GM12801 (cell line): ENCODE results near the gene SRXN1.

ENCODE experiments used
- TF ChIP-seq, protein P1 (sequence below): IDR thresholded peaks from one replicate; pipeline ENCODE4 v1.5.1; 2011; ENCODE audit warnings: control low read depth; ENCODE audit not compliant: insufficient read length; ENCODE audit errors: extremely low read depth

The SRXN1 gene

GRCh38 chr20:694496-694895, 41.5 kb upstream of the SRXN1 start:
- TF ChIP-seq, protein P1, sequence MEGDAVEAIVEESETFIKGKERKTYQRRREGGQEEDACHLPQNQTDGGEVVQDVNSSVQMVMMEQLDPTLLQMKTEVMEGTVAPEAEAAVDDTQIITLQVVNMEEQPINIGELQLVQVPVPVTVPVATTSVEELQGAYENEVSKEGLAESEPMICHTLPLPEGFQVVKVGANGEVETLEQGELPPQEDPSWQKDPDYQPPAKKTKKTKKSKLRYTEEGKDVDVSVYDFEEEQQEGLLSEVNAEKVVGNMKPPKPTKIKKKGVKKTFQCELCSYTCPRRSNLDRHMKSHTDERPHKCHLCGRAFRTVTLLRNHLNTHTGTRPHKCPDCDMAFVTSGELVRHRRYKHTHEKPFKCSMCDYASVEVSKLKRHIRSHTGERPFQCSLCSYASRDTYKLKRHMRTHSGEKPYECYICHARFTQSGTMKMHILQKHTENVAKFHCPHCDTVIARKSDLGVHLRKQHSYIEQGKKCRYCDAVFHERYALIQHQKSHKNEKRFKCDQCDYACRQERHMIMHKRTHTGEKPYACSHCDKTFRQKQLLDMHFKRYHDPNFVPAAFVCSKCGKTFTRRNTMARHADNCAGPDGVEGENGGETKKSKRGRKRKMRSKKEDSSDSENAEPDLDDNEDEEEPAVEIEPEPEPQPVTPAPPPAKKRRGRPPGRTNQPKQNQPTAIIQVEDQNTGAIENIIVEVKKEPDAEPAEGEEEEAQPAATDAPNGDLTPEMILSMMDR, result no peak

DNA sequence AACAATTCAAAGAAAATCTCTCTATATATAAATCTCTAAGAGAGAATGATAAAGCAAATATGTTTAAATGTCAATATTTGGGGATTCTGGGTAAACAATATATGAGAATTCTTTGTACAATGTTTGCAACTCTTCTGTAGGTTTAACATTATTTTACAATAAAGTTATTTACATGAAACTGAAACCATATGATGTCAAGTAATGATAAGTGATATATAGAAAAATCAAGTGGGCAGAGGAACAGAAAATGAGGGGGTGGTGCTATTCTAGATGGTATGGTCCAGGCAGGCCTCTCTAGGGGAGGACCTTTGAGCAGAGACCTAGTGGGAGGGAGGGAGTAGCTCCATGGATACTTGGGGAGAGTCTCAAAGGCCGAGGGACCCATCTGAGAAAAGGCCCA, 39.0 kb upstream of the SRXN1 start:
- TF ChIP-seq, protein P1, result no peak

DNA sequence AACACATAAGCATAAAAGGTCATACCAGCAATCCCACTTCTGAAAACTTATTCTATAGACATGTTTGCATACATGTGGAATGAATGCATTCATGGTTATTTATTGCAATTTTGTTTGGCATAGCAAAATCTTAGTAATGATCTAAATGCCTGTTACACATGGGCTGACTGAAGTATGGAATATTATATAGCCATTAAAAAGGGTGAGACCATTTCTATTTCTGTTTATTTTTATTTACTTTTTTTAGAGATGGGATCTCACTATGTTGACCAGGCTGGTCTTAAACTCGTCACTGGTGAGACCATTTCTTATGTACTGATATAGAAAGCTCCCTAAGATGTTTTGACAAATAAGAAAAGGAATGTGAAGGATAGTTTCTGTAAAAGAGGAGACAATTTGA, 36.9 kb upstream of the SRXN1 start:
- TF ChIP-seq, protein P1, result no peak

DNA sequence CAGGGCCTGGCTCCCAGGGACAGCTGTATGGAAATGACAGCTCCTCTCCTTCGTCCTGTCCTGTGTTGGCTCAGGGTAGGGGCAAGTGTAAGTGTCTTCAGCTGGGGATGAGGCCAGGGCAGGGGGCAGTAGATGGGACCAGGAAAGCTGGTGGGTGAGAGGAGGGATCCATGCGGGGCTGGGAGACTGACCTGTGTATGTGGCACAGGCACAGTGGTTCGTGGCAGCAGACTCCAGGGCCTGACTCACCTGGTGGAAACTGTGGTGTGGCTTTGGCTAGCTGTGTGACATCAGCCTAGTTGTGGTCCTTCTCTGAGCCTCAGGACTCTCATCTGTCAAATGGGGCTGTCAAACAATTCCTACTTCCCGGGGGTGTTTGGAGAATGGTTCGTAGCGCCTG, 36.3 kb upstream of the SRXN1 start:
- TF ChIP-seq, protein P1, result no peak

DNA sequence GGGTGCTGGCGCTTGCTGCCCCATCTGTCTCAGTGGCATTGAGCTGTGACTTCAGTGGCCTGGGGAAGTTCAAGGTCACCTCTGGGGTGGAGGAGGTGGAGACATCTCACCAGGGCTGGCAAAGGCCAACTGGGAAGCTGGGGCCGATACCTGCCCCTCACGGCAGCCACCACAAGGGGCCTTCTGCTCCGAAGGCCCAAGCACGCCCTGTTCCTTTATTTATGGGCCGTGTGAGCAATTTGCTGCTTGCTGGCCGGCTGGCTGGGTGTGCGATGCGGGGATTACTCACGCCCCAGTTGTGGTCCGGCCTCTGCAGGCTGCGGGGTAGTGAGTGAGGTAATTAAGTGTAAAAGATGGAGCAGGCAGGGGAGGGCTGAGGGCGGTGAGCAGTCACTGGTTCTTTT, 35.8 kb upstream of the SRXN1 start:
- TF ChIP-seq, protein P1, result no peak

DNA sequence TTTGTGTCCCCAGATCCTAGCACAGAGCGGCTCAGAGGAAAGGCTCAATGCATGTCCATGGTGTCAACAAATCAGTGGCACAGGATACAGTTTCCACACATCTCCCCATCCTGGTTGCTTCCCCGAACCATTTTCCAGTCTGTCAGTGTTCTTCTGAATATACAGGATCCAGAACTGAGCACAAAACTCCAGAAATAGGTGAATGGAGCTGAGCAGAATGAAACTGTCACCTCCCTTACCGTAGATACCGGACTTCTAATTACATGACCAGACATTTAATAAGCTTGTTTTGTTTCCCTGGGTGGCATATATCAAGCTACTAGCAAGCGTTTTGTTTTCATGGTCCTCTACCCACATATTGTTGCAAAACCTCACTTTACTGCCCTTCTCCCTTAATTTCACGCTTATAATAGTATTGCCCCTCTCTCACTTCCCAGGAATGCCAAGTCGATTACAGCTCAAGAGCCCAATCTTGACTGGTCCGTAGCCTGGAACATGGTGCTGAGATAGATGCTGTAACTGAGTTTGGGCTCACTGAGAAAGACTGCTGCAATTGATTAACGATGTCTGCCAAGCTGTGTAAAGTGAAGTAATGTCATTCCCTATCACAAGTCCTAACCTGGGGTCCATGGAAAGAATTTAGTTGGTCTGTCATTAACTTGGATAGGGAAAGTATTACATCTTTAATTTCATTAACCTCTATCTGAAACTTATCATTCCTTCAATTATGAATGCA, 34.6 kb upstream of the SRXN1 start:
- TF ChIP-seq, protein P1, result no peak

- TF ChIP-seq, protein P1, result no peak
Measured at GRCh38 chr20:684676-685319, 31.8 kb upstream of the SRXN1 start.
